WTC11 (cell line): Measurements from ENCODE around the gene AGPAT3. TPM values are rescaled to one million over a fixed set of nuclear protein-coding genes. Genes with fewer than 3 reads are reported as not detected.

Source experiments
- ATAC-seq: fragments of 200-7000 bp; cut with Tn5 transposase; 2 replicates; pipeline ENCODE4 v1.10.0; 2021; ENCODE audit warnings: mild to moderate bottlenecking, moderate library complexity
- CTCF ChIA-PET: fragments of 300-600 bp; sonication (Branson Sonifier 250); formaldehyde crosslinking; loops from one replicate; lab custom pipeline; 2021; ENCODE audit warnings: antibody characterized with exemption; lab: Charles Lee
- POLR2A ChIA-PET: fragments of 350-600 bp; sonication (Branson Sonifier 250); formaldehyde crosslinking; loops from one replicate; lab custom pipeline; 2021; ENCODE audit warnings: antibody characterized with exemption; lab: Charles Lee
- DNase-seq: peaks from one replicate; pipeline ENCODE4 v3.0.0; 2021; ENCODE audit warnings: low spot score
- H3K27ac Mint-ChIP-seq: 2 replicates; pipeline ENCODE4 v1.8.0; 2021; ENCODE audit warnings: mixed read lengths
- H3K27me3 Mint-ChIP-seq: 2 replicates; pipeline ENCODE4 v1.8.0; 2021; ENCODE audit warnings: low read depth, mild to moderate bottlenecking, moderate library complexity, mixed read lengths
- H3K36me3 Mint-ChIP-seq: 2 replicates; pipeline ENCODE4 v1.8.0; 2021; ENCODE audit warnings: mixed read lengths
- H3K4me1 Mint-ChIP-seq: 2 replicates; pipeline ENCODE4 v1.8.0; 2022; ENCODE audit warnings: mixed read lengths
- H3K4me3 Mint-ChIP-seq: 2 replicates; pipeline ENCODE4 v1.8.0; 2021; ENCODE audit warnings: mild to moderate bottlenecking, moderate library complexity, mixed read lengths
- H3K9me3 Mint-ChIP-seq: 2 replicates; pipeline ENCODE4 v1.8.0; 2021; ENCODE audit warnings: mixed read lengths
- ARID4B ChIP-seq: sonication (generic); formaldehyde crosslinking; IDR thresholded peaks from 2 replicates; pipeline ENCODE4 v1.8.0; 2023; ENCODE audit warnings: missing genetic modification reagents, mild to moderate bottlenecking, borderline replicate concordance
- ATF2 ChIP-seq: sonication (generic); formaldehyde crosslinking; IDR thresholded peaks from 2 replicates; pipeline ENCODE4 v1.8.1; 2022; ENCODE audit warnings: low read depth, missing genetic modification reagents, borderline replicate concordance
- EMX1 ChIP-seq: fragments of 250-450 bp; sonication (Bioruptor Pico); IDR thresholded peaks from 2 replicates; pipeline ENCODE4 v1.8.0; 2021; ENCODE audit warnings: mild to moderate bottlenecking
- HMGA2 ChIP-seq: fragments of 250-450 bp; sonication (Bioruptor Pico); IDR thresholded peaks from 2 replicates; pipeline ENCODE4 v1.4.0; 2021; ENCODE audit warnings: mild to moderate bottlenecking, moderate library complexity
- IRF1 ChIP-seq: sonication (generic); formaldehyde crosslinking; IDR thresholded peaks from 2 replicates; pipeline ENCODE4 v1.8.0; 2023; ENCODE audit warnings: missing genetic modification reagents
- IRF2 ChIP-seq: sonication (generic); formaldehyde crosslinking; IDR thresholded peaks from 2 replicates; pipeline ENCODE4 v1.8.0; 2022; ENCODE audit warnings: low read depth, missing genetic modification reagents, borderline replicate concordance
- JAZF1 ChIP-seq: fragments of 250-450 bp; sonication (Bioruptor Pico); IDR thresholded peaks from 2 replicates; pipeline ENCODE4 v1.9.0; 2021; ENCODE audit warnings: moderate library complexity, mild to moderate bottlenecking, inconsistent platforms
- KAT7 ChIP-seq: sonication (generic); formaldehyde crosslinking; IDR thresholded peaks from 2 replicates; pipeline ENCODE4 v1.8.1; 2023; ENCODE audit warnings: missing genetic modification reagents, mild to moderate bottlenecking, borderline replicate concordance
- NFE2L1 ChIP-seq: sonication (generic); formaldehyde crosslinking; IDR thresholded peaks from 2 replicates; pipeline ENCODE4 v1.8.1; 2023; ENCODE audit warnings: missing genetic modification reagents
- ZNF121 ChIP-seq: sonication (generic); formaldehyde crosslinking; IDR thresholded peaks from 2 replicates; pipeline ENCODE4 v1.8.0; 2023; ENCODE audit warnings: missing genetic modification reagents
- ZNF317 ChIP-seq: sonication (generic); formaldehyde crosslinking; IDR thresholded peaks from 2 replicates; pipeline ENCODE4 v1.8.1; 2023; ENCODE audit warnings: low read depth, mild to moderate bottlenecking, moderate library complexity, missing genetic modification reagents, borderline replicate concordance
- ZNF423 ChIP-seq: fragments of 250-450 bp; sonication (Bioruptor Pico); IDR thresholded peaks from 2 replicates; pipeline ENCODE4 v2.1.2; 2022; ENCODE audit warnings: mild to moderate bottlenecking, moderate library complexity
- total RNA-seq: library from RNA; stranded (reverse); gene quantifications from 3 replicates; pipeline ENCODE4 v1.2.3, GENCODE V29; 2021
- TF ChIP-seq, protein P1 (sequence below): sonication (generic); formaldehyde crosslinking; IDR thresholded peaks from 2 replicates; pipeline ENCODE4 v1.8.1; 2023; ENCODE audit warnings: mild to moderate bottlenecking, missing genetic modification reagents, moderate library complexity
- TF ChIP-seq, protein P2 (sequence below): sonication (generic); formaldehyde crosslinking; IDR thresholded peaks from 2 replicates; pipeline ENCODE4 v1.8.1; 2023; ENCODE audit warnings: mild to moderate bottlenecking, moderate library complexity, missing genetic modification reagents
- TF ChIP-seq, protein P3 (sequence below): sonication (generic); formaldehyde crosslinking; IDR thresholded peaks from 2 replicates; pipeline ENCODE4 v1.8.0; 2022; ENCODE audit warnings: mild to moderate bottlenecking, missing genetic modification reagents
- TF ChIP-seq, protein P4 (sequence below): fragments of 250-450 bp; sonication (Bioruptor Pico); IDR thresholded peaks from 2 replicates; pipeline ENCODE4 v1.9.0; 2021; ENCODE audit warnings: mild to moderate bottlenecking
- TF ChIP-seq, protein P5 (sequence below): sonication (generic); formaldehyde crosslinking; IDR thresholded peaks from 2 replicates; pipeline ENCODE4 v1.8.0; 2022; ENCODE audit warnings: missing genetic modification reagents

The AGPAT3 gene
- total RNA-seq, 1 experiment from 2014 or later = 5.6 TPM

GRCh38 chr21:43904331-43904781, 39.3 kb downstream of the AGPAT3 start:
- Mint-ChIP-seq H3K4me1 (peaks cover 3% of the 10 kb centered on the region; the same call in 1 of the 2 replicates), H3K36me3 (0 out of 2 replicates have a peak, but pooled peaks cover 3% of the 10 kb centered on the region), H3K27ac (no peak overlapping the region; the same call in 1 of the 2 replicates), H3K4me3 (no peak overlapping the region), H3K9me3 (0 out of 2 replicates have a peak, but pooled peaks cover 8% of the 10 kb centered on the region), H3K27me3 (no peaks in the 10 kb centered on the region)
- ATAC-seq = no peak
- CTCF ChIA-PET = no interaction called here
- DNase-seq = no peak
- POLR2A ChIA-PET = no interaction called here
- no peak for TF ChIP-seq EMX1 (CRISPR knock-in tag)
- no peak for TF ChIP-seq IRF1 (CRISPR knock-in tag)
- TF ChIP-seq ZNF423 = no peak
- TF ChIP-seq, protein P1, sequence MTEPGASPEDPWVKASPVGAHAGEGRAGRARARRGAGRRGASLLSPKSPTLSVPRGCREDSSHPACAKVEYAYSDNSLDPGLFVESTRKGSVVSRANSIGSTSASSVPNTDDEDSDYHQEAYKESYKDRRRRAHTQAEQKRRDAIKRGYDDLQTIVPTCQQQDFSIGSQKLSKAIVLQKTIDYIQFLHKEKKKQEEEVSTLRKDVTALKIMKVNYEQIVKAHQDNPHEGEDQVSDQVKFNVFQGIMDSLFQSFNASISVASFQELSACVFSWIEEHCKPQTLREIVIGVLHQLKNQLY (CRISPR knock-in tag) = no peak
- TF ChIP-seq, protein P2, sequence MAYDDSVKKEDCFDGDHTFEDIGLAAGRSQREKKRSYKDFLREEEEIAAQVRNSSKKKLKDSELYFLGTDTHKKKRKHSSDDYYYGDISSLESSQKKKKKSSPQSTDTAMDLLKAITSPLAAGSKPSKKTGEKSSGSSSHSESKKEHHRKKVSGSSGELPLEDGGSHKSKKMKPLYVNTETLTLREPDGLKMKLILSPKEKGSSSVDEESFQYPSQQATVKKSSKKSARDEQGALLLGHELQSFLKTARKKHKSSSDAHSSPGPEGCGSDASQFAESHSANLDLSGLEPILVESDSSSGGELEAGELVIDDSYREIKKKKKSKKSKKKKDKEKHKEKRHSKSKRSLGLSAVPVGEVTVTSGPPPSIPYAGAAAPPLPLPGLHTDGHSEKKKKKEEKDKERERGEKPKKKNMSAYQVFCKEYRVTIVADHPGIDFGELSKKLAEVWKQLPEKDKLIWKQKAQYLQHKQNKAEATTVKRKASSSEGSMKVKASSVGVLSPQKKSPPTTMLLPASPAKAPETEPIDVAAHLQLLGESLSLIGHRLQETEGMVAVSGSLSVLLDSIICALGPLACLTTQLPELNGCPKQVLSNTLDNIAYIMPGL (CRISPR knock-in tag) = no peak
- TF ChIP-seq IRF2 (CRISPR knock-in tag) = no peak

GRCh38 chr21:43905726-43906455, 40.9 kb downstream of the AGPAT3 start:
- Mint-ChIP-seq H3K4me3 (no peak overlapping the region), H3K27me3 (no peaks in the 10 kb centered on the region), H3K36me3 (no peaks in the 10 kb centered on the region), H3K4me1 (peaks cover 3% of the 10 kb centered on the region; the same call in 1 of the 2 replicates), H3K9me3 (no peaks in the 10 kb centered on the region), H3K27ac (no peak overlapping the region)
- DNase-seq (no peak), ATAC-seq (no peak)
- ChIA-PET POLR2A (no interaction called here), CTCF (interaction anchor here (2.2 kb wide), 1 partner anchor 34 kb away, joined by 5 read pairs; no protein-coding TSS in a partner anchor)
- no peak for TF ChIP-seq HMGA2
- TF ChIP-seq NFE2L1 (CRISPR knock-in tag) = no peak
- TF ChIP-seq, protein P3, sequence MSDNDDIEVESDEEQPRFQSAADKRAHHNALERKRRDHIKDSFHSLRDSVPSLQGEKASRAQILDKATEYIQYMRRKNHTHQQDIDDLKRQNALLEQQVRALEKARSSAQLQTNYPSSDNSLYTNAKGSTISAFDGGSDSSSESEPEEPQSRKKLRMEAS (CRISPR knock-in tag) = no peak
- TF ChIP-seq, protein P4, sequence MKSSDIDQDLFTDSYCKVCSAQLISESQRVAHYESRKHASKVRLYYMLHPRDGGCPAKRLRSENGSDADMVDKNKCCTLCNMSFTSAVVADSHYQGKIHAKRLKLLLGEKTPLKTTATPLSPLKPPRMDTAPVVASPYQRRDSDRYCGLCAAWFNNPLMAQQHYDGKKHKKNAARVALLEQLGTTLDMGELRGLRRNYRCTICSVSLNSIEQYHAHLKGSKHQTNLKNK (CRISPR knock-in tag) = no peak
- TF ChIP-seq ATF2 (CRISPR knock-in tag) = no peak
- no peak for TF ChIP-seq ARID4B (CRISPR knock-in tag)
- no peak for TF ChIP-seq IRF2 (CRISPR knock-in tag)
- TF ChIP-seq, protein P2 (CRISPR knock-in tag) = no peak
- no peak for TF ChIP-seq KAT7 (CRISPR knock-in tag)
- TF ChIP-seq ZNF317 (CRISPR knock-in tag) = no peak
- no peak for TF ChIP-seq ZNF121 (CRISPR knock-in tag)
- TF ChIP-seq JAZF1 (CRISPR knock-in tag) = no peak
- TF ChIP-seq, protein P5, sequence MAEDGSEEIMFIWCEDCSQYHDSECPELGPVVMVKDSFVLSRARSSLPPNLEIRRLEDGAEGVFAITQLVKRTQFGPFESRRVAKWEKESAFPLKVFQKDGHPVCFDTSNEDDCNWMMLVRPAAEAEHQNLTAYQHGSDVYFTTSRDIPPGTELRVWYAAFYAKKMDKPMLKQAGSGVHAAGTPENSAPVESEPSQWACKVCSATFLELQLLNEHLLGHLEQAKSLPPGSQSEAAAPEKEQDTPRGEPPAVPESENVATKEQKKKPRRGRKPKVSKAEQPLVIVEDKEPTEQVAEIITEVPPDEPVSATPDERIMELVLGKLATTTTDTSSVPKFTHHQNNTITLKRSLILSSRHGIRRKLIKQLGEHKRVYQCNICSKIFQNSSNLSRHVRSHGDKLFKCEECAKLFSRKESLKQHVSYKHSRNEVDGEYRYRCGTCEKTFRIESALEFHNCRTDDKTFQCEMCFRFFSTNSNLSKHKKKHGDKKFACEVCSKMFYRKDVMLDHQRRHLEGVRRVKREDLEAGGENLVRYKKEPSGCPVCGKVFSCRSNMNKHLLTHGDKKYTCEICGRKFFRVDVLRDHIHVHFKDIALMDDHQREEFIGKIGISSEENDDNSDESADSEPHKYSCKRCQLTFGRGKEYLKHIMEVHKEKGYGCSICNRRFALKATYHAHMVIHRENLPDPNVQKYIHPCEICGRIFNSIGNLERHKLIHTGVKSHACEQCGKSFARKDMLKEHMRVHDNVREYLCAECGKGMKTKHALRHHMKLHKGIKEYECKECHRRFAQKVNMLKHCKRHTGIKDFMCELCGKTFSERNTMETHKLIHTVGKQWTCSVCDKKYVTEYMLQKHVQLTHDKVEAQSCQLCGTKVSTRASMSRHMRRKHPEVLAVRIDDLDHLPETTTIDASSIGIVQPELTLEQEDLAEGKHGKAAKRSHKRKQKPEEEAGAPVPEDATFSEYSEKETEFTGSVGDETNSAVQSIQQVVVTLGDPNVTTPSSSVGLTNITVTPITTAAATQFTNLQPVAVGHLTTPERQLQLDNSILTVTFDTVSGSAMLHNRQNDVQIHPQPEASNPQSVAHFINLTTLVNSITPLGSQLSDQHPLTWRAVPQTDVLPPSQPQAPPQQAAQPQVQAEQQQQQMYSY (CRISPR knock-in tag) = no peak
